ENCODE measurements around the gene PANK4. TPM values are rescaled to one million over a fixed set of nuclear protein-coding genes. Genes with fewer than 3 reads are reported as not detected.

Gene PANK4
- total and polyA plus RNA-seq, 2 of the 8 experiments (the other 6 are each of a cell fraction or from before 2014, with no cell fraction given) = 20.1 to 29.7 TPM

- DNase-seq (ENCODE audit: low read depth in 1 of 2, low spot score in 2 of 2) (no peak), FAIRE-seq (no peak)
- TF ChIP-seq SAP30 (IDR thresholded peaks at IDR 0.05; ENCODE audit: insufficient read depth, insufficient replicate concordance, low read length) = no peak
- TF ChIP-seq EP300 (IDR thresholded peaks at IDR 0.05; ENCODE audit: borderline replicate concordance in 1 of 2, low read depth in 2 of 2, low read length in 2 of 2) = no peak
- no peak for TF ChIP-seq KDM1A (IDR thresholded peaks at IDR 0.05; ENCODE audit: borderline replicate concordance, low read length)
- TF ChIP-seq CTCF (IDR thresholded peaks at IDR 0.05; ENCODE audit: control extremely low read depth in 1 of 3, insufficient read depth in 1 of 3, low read depth in 1 of 3, low read length in 3 of 3) = no peak
- TF ChIP-seq YY1 (IDR thresholded peaks at IDR 0.05; ENCODE audit: low read depth, low read length) = no peak
- TF ChIP-seq TBP (IDR thresholded peaks at IDR 0.05; ENCODE audit: low read depth, low read length) = no peak
- TF ChIP-seq PHF8 (conservative IDR thresholded peaks at IDR 0.05; ENCODE audit: low read depth, low read length) = no peak
- TF ChIP-seq CHD2 (IDR thresholded peaks at IDR 0.05; ENCODE audit: low read length) = no peak
Observed at GRCh38 chr1:2534687-2535441, 8.5 kb upstream of the PANK4 start.

More at GRCh38 chr1:2534687-2535441, 8.5 kb upstream of the PANK4 start:
- peaks cover 0 to 8% of the 10 kb centered on the region in 2 experiments for H4K20me1 ChIP-seq (replicated peaks in 1 of 2; ENCODE audit: control insufficient read depth in 1 of 2, insufficient read depth in 2 of 2, low read length in 2 of 2)
- H2BK12ac ChIP-seq (ENCODE audit: low read depth, low read length) = peak overlapping the region; percentile 55; the same call in 1 of the 2 replicates
- H4K91ac ChIP-seq (replicated peaks; ENCODE audit: insufficient read length, low read length) = peak overlapping the region; percentile 25
- peak overlapping the region; percentile 25 for H3K4ac ChIP-seq (replicated peaks; ENCODE audit: insufficient read length, low read depth, low read length)
- peaks cover 0 to 21% (median 13%) of the 10 kb centered on the region in 4 experiments; a peak in 6 of 7 replicates for H3K4me1 ChIP-seq (replicated peaks in 1 of 4; ENCODE audit: control insufficient read depth in 3 of 4, insufficient read depth in 4 of 4, low read length in 3 of 4)
- no peak overlapping the region for H3K14ac ChIP-seq (ENCODE audit: insufficient read length)
- peak overlapping the region; percentile 88; the same call in 1 of the 2 replicates for H2BK15ac ChIP-seq (ENCODE audit: low read length)
- no peaks in the 10 kb centered on the region for H3K79me1 ChIP-seq (ENCODE audit: low read depth, low read length)
- H3K23ac ChIP-seq (ENCODE audit: insufficient read length) = no peak overlapping the region
- ChIA-PET POLR2A (ENCODE audit: partially characterized antibody) (interaction anchor here (1.2 to 2.9 kb wide), 4 partner anchors 9 to 128 kb away, joined by 3 to 13 read pairs (median 4); partner anchors contain the start of gene PANK4), CTCF (ENCODE audit: partially characterized antibody) (interaction anchor here (0.8 to 3.7 kb wide), 10 partner anchors 9 to 1153 kb away, joined by 3 to 16 read pairs (median 6); partner anchors contain the start of gene PANK4)
- H2BK120ac ChIP-seq (replicated peaks; ENCODE audit: low read depth, low read length) = no peak overlapping the region
- peak overlapping the region; percentile 71; the same call in 1 of the 2 replicates for H3K18ac ChIP-seq (ENCODE audit: extremely low read depth, low read length)
- 0 out of 2 replicates have a peak overlapping the region, but pooled peaks have one; percentile 86 for H2BK20ac ChIP-seq (ENCODE audit: low read length)
- H3K4me2 ChIP-seq (ENCODE audit: insufficient read depth in 1 of 2, low read depth in 2 of 2, low read length in 2 of 2) = peak overlapping the region; percentile 3 to 17; a peak in 2 of 4 replicates
- no peak overlapping the region for H3K9ac ChIP-seq (replicated peaks in 1 of 4; ENCODE audit: extremely low read depth in 1 of 4, low read depth in 3 of 4, low read length in 3 of 4)
- 60% methylated on average over 16 of the region's 18 CpGs; no CpG with 5 or more reads in 1 of the 2 experiments for WGBS, 2 experiments (ENCODE audit: extremely low coverage in 1 of 2, insufficient coverage in 1 of 2, insufficient read length in 1 of 2, insufficient replicate concordance in 2 of 2, low coverage in 1 of 2, low lambda C conversion rate in 2 of 2, missing lambda C conversion rate in 1 of 2)
- H3K79me2 ChIP-seq (ENCODE audit: control insufficient read depth in 1 of 2, insufficient read depth in 2 of 2, low read length in 2 of 2) = no peaks in the 10 kb centered on the region
- H2BK5ac ChIP-seq (ENCODE audit: low read depth, low read length) = peak overlapping the region; percentile 20; the same call in 1 of the 2 replicates
- no peak overlapping the region for H2AK5ac ChIP-seq (ENCODE audit: low read depth, low read length)
- H3K23me2 ChIP-seq (ENCODE audit: low read depth, low read length) = peaks cover 2% of the 10 kb centered on the region; the same call in 1 of the 2 replicates
- no peak overlapping the region for H3K27ac ChIP-seq (ENCODE audit: low read depth, low read length)
- H3K9me3 ChIP-seq (ENCODE audit: insufficient read depth in 2 of 2, low read depth in 1 of 2, low read length in 1 of 2) = no peaks in the 10 kb centered on the region
- H2AFZ ChIP-seq (ENCODE audit: low read length) = no peak overlapping the region
- H3K36me3 ChIP-seq (ENCODE audit: control insufficient read depth in 2 of 4, insufficient read depth in 4 of 4, low read length in 3 of 4) = no peaks in the 10 kb centered on the region
- H3K4me3 ChIP-seq (ENCODE audit: extremely low read depth in 1 of 4, insufficient read depth in 2 of 4, low read depth in 3 of 4, low read length in 4 of 4) = no peak overlapping the region
- no peak overlapping the region for H3K56ac ChIP-seq (replicated peaks; ENCODE audit: insufficient read length, low read depth, low read length)
- H4K5ac ChIP-seq (ENCODE audit: insufficient read length, low read depth, low read length) = no peak overlapping the region
- peak overlapping the region; percentile 41; the same call in 1 of the 2 replicates for H4K8ac ChIP-seq (ENCODE audit: extremely low read depth, insufficient read depth, low read length)
- peaks cover 17 to 75% (median 56%) of the 10 kb centered on the region in 4 experiments for H3K27me3 ChIP-seq (replicated peaks in 1 of 4; ENCODE audit: control insufficient read depth in 3 of 4, extremely low read depth in 1 of 4, insufficient read depth in 3 of 4, low read length in 3 of 4)

Measured in H1 (cell line).